GM21529 (cell line): ENCODE measurements around the gene PRKAR2A.
"Not testable (repeated sequence)": the region's sequence is repeated elsewhere in the genome, so short reads cannot be mapped to it uniquely, and the experiment has no call there.

Source experiments
- ATAC-seq: cut with Tn5 transposase; IDR thresholded peaks from one replicate; pipeline ENCODE4 v1.9.1; 2021; ENCODE audit not compliant: unreplicated experiment

The PRKAR2A gene

DNA sequence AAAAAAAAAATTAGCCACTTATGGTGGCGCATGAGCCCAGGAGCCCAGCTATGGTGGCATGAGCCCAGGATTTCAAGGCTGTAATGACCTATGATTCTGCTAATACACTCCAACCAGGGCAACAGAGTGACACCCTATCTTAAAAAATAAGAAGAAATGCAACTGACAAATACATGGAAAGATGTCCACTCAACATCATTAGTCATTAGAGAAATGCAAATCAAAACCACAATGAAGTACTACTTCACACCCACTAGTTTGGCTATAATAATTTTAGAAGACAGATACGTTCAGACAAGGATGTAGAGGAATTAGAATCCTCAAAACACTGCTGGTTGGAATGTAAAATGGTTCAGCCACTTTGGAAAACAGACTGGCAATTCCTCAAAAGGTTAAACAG lies 10.5 kb downstream of the PRKAR2A start:
- ATAC-seq: no peak

DNA sequence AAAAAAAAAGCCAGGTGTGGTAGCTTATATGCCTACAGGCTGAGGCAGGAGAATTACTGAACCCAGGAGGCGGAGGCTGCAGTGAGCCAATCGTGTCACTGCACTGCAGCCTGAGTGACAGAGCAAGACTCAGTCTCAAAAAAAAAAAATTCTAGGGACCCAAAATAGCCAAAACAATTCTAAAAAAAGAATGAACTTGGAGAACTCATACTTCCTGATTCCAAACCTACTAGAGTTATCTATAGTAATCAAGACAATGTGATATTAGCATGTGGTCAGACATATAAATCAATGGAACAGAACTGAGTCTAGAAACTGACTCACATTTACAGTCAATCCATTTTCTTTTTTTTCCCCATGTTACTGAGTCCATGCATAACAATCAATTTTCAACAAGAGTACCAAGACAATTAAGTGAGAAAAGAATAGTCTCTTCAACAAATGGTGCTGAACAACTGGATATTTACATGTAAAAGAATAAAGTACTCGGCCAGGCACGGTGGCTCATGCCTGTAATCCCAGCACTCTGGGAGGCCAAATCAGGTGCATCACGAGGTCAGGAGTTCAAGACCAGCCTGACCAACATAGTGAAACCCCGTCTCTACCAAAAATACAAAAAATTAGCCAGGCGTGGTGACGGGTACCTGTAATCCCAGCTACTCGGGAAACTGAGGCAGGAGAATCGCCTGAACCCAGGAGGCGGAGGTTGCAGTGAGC lies 11.9 kb downstream of the PRKAR2A start:
- ATAC-seq: no peak

- no peak for ATAC-seq
Measured at GRCh38 chr3:48832684-48833083, 15.0 kb downstream of the PRKAR2A start.

DNA sequence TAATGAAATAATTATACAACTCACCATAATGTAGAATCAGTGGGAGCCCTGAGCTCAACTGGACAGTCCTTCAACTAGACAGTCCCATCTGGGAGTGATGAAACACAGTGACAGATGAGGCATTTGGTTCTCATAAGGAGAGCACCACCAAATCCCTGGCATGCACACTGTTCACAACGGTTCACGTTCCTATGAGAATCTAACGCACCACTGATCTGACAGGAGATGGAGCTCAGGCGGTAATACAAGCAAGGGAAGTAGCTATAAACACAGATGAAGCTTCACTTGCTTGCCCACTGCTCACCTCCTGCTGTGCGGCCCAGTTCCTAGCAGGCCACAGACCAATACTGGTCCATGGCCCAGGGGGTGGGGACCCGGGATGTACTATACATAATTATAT lies 17.0 kb downstream of the PRKAR2A start:
- ATAC-seq: no peak

DNA sequence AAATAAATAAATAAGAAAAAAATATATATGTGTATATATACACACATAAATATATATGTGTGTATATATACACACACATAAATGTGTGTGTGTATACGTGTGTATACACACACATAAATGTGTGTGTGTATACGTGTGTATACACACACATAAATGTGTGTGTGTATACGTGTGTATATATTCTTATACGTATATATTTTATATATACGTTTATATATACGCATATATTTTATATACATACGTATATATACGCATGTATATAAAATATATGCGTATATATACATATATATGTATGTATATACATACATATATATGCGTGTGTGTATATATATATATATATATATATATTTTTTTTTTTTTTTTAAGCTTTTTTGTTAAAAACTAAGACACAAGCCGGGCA lies 18.1 kb downstream of the PRKAR2A start:
- ATAC-seq: not testable (repeated sequence)

- ATAC-seq: not testable (repeated sequence)
Measured at GRCh38 chr3:48827874-48828273, 19.8 kb downstream of the PRKAR2A start.

- ATAC-seq: no peak
Measured at GRCh38 chr3:48826451-48826850, 21.2 kb downstream of the PRKAR2A start.

DNA sequence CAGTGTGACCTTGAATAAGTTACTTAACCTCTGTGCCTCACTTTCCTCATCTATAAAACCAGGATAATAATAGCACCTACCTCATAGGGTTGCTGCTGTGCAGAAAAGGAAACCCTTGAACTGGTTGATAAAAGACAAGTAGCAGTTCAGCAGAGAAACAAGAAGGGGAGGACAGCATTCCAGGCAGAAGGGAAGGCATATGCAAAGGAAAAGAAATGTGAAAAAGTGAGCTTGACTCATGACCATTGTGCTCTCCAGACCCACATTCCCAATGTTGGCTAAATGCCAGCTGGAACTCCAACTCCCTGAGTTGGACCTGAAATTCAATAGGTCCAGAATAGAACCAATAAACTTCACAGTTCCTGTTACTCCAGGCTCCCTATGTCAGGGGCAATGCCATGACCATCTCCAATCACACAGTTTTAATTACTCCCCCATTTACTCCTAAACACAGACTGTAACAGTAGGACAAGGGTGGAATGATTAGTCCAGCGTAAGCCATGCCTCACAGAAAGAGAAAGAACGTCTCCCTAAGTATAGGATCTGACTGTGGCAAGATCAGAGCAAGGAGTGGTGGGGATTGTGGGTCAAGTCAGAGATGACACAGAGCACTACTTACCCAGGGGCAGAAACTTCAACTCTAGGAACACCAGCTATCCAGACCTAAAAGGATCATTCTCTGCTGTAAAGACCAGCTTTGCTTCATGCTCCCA lies 26.9 kb downstream of the PRKAR2A start:
- ATAC-seq: no peak

GRCh38 chr3:48819234-48820221 lies 28.1 kb downstream of the PRKAR2A start:
- no peak for ATAC-seq

DNA sequence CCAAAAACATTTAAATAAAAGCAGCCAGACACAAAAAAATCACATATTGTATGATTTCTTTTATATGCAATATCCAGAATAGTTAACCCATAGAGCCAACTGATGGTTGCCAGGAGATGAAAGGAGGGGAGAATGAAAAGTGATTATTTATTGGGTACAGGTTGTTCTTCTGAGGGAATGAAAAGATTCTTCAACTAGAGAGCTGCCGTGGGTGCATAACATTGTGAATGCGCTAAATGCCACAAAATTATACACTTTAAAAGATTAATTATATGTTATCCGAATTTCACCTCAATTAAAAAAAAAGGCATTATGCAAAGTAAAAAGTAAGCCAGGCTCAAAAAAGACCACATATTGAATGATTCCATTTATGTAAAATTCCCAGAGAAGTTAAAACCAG lies 36.1 kb downstream of the PRKAR2A start:
- no peak for ATAC-seq

DNA sequence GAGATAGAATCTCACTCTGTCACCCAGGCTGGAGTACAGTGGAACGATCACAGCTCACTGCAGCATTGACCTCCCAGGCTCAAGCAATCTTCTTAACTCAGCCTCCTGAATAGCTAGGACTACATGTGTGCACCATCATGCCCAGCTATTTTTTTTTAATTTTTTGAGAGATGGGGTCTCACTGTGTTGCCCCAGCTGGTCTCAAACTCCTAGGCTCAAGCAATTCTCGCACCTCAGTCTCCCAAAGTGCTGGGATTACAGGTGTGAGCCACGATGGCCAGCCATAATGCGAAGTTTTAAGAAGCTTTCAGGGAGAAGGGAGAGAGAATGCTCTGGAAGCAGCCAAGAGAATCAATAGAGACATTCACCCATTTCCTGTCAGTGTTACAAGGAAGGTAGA lies 42.7 kb downstream of the PRKAR2A start:
- ATAC-seq: no peak

DNA sequence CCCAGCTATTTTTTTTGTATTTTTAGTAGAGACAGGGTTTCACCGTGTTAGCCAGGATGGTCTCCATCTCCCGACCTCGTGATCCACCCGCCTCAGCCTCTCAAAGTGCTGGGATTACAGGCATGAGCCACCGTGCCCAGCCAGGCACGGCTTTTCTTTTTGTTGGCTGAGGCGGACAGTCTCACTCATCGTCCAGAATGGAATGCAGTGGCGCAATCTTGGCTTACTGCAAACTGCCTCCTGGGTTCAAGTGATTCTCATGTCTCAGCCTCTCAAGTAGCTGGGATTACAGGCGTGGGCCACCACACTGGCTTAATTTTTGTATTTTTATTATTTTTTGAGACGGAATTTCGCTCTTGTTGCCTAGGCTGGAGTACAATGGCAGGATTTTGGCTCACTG lies 46.8 kb downstream of the PRKAR2A start:
- ATAC-seq: not testable (repeated sequence)

DNA sequence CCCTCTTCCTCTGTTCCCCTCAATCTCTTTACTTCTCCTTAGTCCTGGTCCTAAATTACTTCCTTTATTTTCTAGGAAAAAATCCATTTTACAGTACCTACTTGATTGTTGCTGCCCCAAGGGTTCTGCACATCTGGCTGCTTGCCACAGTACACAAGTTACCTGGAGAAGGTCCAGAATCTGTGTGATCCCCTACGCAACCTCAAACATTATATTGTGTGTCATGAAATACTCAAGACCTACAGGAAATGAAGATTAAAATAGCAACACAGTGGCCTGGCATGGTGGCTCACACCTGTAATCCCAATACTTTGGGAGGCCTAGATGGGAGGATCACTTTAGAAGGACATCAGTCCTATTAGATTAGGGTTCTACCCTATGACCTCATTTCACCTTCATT lies 48.7 kb downstream of the PRKAR2A start:
- ATAC-seq: no peak

- ATAC-seq: no peak
Measured at GRCh38 chr3:48797626-48798025, 50.0 kb downstream of the PRKAR2A start.

GRCh38 chr3:48795997-48796732 lies 51.5 kb downstream of the PRKAR2A start:
- no peak for ATAC-seq

DNA sequence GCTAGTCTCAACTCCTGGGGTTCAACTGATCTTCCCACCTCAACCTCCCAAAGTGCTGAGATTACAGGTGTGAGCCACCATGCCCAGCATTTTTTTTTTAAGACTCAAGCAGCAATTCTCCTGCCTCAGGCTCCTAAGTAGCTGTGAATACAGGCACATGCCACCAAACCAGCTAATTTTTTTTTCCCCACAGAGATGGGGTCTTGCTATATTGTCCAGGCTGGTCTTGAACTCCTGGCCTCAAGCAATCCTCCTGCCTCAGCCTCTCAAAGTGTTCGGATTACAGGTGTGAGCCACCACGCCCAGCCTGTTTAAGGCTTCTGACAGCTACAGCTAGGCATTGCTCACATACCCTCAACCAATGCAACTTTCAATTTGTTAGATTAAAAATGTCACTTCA lies 54.2 kb downstream of the PRKAR2A start:
- ATAC-seq: not testable (repeated sequence)

GRCh38 chr3:48789665-48790064 lies 58.0 kb downstream of the PRKAR2A start:
- ATAC-seq: no peak

DNA sequence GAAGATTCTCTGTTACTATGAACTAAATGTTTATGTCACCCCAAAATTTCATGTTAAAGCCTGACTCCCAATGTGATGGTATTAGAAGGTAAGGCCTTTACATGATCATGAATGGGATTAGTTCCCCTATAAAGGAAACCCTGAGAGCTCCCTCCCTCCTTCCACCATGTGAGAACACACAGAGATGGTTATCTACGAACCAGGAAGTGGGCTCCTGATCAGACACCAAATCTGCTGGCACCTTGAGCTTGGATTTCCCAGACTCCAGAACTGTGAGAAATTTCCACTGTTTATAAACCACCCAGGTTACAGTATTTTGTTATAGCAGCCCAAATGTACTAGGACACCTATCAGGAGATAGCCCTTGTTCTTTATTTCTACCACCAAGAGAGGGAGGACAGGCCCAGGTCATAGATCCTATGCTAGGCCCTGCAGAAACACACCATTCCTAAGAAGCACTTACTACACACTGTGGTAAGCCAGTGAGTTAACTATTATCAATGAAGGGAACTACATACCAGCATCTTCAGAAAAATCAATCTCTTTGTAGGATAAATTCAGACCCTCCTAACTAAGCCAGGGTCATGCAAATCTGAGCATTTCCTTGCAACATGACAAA lies 59.0 kb downstream of the PRKAR2A start:
- ATAC-seq: no peak

DNA sequence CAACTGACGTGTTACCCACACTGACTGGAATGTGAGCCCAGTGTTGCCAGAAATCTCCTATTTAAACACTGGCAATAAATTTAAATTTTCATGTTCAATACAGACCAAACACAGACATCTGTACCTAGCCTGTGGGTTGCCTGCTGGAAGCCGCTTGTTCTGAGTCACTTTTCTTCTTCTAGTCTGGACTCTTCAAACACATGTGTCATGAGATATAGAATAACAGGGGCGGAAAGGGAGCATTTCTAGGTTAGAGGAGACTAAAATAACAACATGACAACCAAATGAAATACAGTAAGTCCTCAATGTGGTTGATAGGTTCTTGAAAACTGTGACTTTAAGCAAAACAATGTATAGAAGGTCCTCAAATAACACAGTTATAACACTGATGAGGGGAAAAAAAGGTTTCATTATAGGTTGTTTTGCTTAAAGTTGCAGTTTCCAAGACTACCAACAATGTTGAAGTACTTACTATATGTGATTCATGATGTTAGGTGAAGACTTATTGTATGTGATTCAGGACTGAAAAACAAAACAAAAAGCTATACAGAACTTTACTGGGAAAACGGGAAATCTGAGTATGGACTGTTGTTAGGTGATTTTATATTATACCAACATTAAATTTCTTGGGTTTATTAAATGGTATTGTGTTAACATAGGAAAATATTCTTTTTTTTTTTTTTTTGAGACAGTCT lies 63.1 kb downstream of the PRKAR2A start:
- no peak for ATAC-seq

DNA sequence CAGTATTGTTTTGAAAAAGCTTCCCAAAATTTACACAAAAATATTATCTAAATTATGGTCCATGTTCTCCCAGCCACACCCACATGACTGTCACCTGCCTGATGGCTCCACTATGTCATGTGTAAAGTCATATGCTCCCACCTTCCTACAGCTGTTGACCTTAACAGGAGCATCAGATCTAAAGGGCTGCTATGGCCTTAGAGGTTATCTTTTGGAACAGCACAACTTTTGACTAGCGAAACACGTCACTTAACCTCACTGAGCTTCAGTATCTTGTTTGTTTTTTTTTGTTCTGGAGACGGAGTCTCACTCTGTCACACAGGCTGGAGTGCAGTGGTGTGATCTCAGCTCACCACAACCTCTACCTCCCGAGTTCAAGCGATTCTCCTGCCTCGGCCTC lies 64.4 kb downstream of the PRKAR2A start:
- ATAC-seq: no peak
